ENCODE data around the gene ACSL4. TPM values are rescaled to one million over a fixed set of nuclear protein-coding genes. Genes with fewer than 3 reads are reported as not detected.

Gene ACSL4
- total and polyA plus RNA-seq, 2 donors (not counting 1 experiment from before 2014, with no cell fraction given), result 103 to 678 TPM

DNA sequence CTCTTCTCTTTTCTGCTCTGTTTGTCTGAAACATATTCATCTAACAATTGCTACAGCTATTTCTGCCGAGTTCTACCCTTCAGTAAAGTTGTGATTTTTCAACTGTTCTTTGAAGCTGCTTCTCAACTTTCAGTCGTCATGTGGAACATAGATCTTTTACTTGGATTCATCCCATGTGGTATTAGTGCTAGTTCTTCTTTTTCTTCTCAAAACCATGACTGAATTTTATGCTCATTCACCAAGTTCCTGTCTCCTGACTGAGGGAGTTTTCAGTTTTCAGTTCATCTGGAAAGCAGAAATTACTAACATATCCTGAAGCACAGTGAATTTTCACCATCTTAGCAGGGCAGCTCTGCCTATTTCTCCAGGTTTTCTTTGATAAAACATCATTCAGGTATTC lies 12.1 kb downstream of the ACSL4 start:
- H4K20me1 ChIP-seq (ENCODE audit: control insufficient read depth, extremely low read depth, insufficient read depth, low read length), result no peaks in the 10 kb centered on the region
- H2AFZ ChIP-seq (ENCODE audit: low read length), result no peak overlapping the region
- peaks cover 80% of the 10 kb centered on the region for H3K79me2 ChIP-seq (ENCODE audit: control insufficient read depth, insufficient read depth, low read length)
- H3K9ac ChIP-seq (ENCODE audit: insufficient read depth, low read length), result no peak overlapping the region
- H3K27ac ChIP-seq (ENCODE audit: insufficient read depth, low read length), result peak overlapping the region; percentile 19
- H3K4me1 ChIP-seq (ENCODE audit: control insufficient read depth, extremely low read depth, insufficient read depth, low read length), result no peaks in the 10 kb centered on the region
- DNase-seq (ENCODE audit: low read depth in 2 of 2), result no peak
- no peaks in the 10 kb centered on the region for H3K9me3 ChIP-seq (ENCODE audit: control insufficient read depth, insufficient read depth, low read depth, low read length)
- H3K4me2 ChIP-seq (ENCODE audit: extremely low read depth, insufficient read depth, low read length), result no peak overlapping the region
- TF ChIP-seq EZH2 (IDR thresholded peaks at IDR 0.05; ENCODE audit: low read length, missing control alignments), result no peak
- TF ChIP-seq, protein P1, sequence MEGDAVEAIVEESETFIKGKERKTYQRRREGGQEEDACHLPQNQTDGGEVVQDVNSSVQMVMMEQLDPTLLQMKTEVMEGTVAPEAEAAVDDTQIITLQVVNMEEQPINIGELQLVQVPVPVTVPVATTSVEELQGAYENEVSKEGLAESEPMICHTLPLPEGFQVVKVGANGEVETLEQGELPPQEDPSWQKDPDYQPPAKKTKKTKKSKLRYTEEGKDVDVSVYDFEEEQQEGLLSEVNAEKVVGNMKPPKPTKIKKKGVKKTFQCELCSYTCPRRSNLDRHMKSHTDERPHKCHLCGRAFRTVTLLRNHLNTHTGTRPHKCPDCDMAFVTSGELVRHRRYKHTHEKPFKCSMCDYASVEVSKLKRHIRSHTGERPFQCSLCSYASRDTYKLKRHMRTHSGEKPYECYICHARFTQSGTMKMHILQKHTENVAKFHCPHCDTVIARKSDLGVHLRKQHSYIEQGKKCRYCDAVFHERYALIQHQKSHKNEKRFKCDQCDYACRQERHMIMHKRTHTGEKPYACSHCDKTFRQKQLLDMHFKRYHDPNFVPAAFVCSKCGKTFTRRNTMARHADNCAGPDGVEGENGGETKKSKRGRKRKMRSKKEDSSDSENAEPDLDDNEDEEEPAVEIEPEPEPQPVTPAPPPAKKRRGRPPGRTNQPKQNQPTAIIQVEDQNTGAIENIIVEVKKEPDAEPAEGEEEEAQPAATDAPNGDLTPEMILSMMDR (conservative IDR thresholded peaks at IDR 0.05 in 1 of 2, IDR thresholded peaks at IDR 0.05 in 1 of 2; ENCODE audit: low read depth in 1 of 2, low read length in 2 of 2), result no peak
- no peaks in the 10 kb centered on the region for H3K36me3 ChIP-seq (ENCODE audit: control insufficient read depth, insufficient read depth, low read length)
- H3K27me3 ChIP-seq (ENCODE audit: control insufficient read depth, insufficient read depth, low read length), result no peaks in the 10 kb centered on the region
- no peak overlapping the region for H3K4me3 ChIP-seq (replicated peaks in 1 of 4; ENCODE audit: control extremely low read depth in 1 of 4, insufficient read depth in 1 of 4, low read depth in 3 of 4, low read length in 4 of 4)

DNA sequence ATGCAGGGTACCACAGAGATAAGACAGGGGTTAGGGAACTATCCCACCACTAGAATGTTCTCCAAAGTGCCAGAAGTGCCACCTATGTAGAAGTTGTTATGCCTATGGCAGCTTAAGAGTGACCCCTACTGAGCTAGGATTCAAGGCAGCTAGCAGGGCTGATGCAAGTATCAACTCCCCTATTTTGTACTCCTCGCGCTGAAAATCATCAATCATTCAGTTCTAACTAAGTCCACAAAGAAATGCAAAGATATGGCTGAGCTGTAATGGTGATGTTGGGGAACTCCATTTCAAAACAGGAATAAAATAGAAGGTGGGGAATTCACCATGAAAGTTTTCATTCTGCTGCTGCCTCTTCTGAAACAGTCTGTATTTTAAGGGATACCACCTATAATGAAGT lies 13.8 kb downstream of the ACSL4 start:
- Histone ChIP-seq H3K9me3 (ENCODE audit: control insufficient read depth, insufficient read depth, low read depth, low read length) (no peaks in the 10 kb centered on the region), H3K9ac (ENCODE audit: insufficient read depth, low read length) (no peak overlapping the region), H3K4me3 (replicated peaks in 1 of 4; ENCODE audit: control extremely low read depth in 1 of 4, insufficient read depth in 1 of 4, low read depth in 3 of 4, low read length in 4 of 4) (no peak overlapping the region), H4K20me1 (ENCODE audit: control insufficient read depth, extremely low read depth, insufficient read depth, low read length) (no peaks in the 10 kb centered on the region), H3K27ac (ENCODE audit: insufficient read depth, low read length) (no peak overlapping the region), H3K36me3 (ENCODE audit: control insufficient read depth, insufficient read depth, low read length) (no peaks in the 10 kb centered on the region), H3K4me2 (ENCODE audit: extremely low read depth, insufficient read depth, low read length) (no peak overlapping the region), H3K27me3 (ENCODE audit: control insufficient read depth, insufficient read depth, low read length) (no peaks in the 10 kb centered on the region), H3K79me2 (ENCODE audit: control insufficient read depth, insufficient read depth, low read length) (peaks cover 80% of the 10 kb centered on the region), H3K4me1 (ENCODE audit: control insufficient read depth, extremely low read depth, insufficient read depth, low read length) (no peaks in the 10 kb centered on the region), H2AFZ (ENCODE audit: low read length) (no peak overlapping the region)
- no peak for DNase-seq (ENCODE audit: low read depth in 2 of 2)
- TF ChIP-seq EZH2 (IDR thresholded peaks at IDR 0.05; ENCODE audit: low read length, missing control alignments), result no peak
- TF ChIP-seq, protein P1 (conservative IDR thresholded peaks at IDR 0.05 in 1 of 2, IDR thresholded peaks at IDR 0.05 in 1 of 2; ENCODE audit: low read depth in 1 of 2, low read length in 2 of 2), result no peak

DNA sequence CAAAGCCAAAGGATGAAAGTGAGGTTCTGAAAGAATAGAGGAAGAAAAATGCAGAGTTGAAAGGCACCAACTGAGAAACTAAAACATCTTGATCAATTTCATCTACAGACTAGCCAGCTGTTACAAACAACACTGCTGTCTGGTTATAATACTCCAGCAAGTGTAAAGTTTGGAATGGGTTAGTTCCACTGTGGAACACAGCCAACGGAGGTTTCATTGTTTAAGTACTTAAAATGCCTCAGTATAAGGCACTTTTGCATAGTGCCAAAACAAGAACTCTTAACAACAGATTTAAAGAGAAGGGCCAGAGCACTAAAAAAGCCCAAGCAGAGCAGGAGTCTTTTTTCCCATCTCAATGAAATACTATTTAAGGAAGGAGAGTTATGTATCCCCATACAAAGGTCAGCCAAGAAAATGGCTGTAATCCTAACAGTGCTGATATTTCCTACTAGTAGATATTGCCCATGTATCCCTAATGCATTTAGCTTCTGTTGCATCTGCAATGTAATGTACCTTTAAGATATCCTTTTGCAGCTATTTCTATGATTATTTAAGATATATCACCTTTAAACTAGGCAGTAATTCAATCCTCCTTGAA lies 16.5 kb downstream of the ACSL4 start:
- peak; percentile 43 to 48 for DNase-seq (ENCODE audit: low read depth in 2 of 2)
- no peaks in the 10 kb centered on the region for H3K27me3 ChIP-seq (ENCODE audit: control insufficient read depth, insufficient read depth, low read length)
- peaks cover 81% of the 10 kb centered on the region for H3K79me2 ChIP-seq (ENCODE audit: control insufficient read depth, insufficient read depth, low read length)
- no peak overlapping the region for H3K4me3 ChIP-seq (replicated peaks in 1 of 4; ENCODE audit: control extremely low read depth in 1 of 4, insufficient read depth in 1 of 4, low read depth in 3 of 4, low read length in 4 of 4)
- H4K20me1 ChIP-seq (ENCODE audit: control insufficient read depth, extremely low read depth, insufficient read depth, low read length), result no peaks in the 10 kb centered on the region
- H3K4me2 ChIP-seq (ENCODE audit: extremely low read depth, insufficient read depth, low read length), result no peak overlapping the region
- H3K36me3 ChIP-seq (ENCODE audit: control insufficient read depth, insufficient read depth, low read length), result no peaks in the 10 kb centered on the region
- no peaks in the 10 kb centered on the region for H3K9me3 ChIP-seq (ENCODE audit: control insufficient read depth, insufficient read depth, low read depth, low read length)
- no peak overlapping the region for H3K27ac ChIP-seq (ENCODE audit: insufficient read depth, low read length)
- H3K4me1 ChIP-seq (ENCODE audit: control insufficient read depth, extremely low read depth, insufficient read depth, low read length), result peaks cover 13% of the 10 kb centered on the region
- H2AFZ ChIP-seq (ENCODE audit: low read length), result no peak overlapping the region
- TF ChIP-seq EZH2 (IDR thresholded peaks at IDR 0.05; ENCODE audit: low read length, missing control alignments), result no peak
- TF ChIP-seq, protein P1 (conservative IDR thresholded peaks at IDR 0.05 in 1 of 2, IDR thresholded peaks at IDR 0.05 in 1 of 2; ENCODE audit: low read depth in 1 of 2, low read length in 2 of 2), result no peak
- H3K9ac ChIP-seq (ENCODE audit: insufficient read depth, low read length), result no peak overlapping the region

All from fibroblast of lung (primary cell).